ENCODE measurements around the gene MAP2.

DNA sequence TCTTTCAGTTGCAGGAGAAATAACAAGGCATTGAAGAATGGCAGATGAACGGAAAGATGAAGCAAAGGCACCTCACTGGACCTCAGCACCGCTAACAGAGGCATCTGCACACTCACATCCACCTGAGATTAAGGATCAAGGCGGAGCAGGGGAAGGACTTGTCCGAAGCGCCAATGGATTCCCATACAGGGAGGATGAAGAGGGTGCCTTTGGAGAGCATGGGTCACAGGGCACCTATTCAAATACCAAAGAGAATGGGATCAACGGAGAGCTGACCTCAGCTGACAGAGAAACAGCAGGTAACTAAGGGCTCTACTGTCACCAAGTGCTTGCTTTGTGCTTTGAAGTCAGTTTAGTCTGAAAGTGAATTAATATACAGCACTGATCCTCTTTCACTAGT lies 229.3 kb downstream of the MAP2 start:
- TF ChIP-seq POLR2A (IDR thresholded peaks at IDR 0.05; ENCODE audit: low read depth, low read length) (no peak), POLR2AphosphoS5 (IDR thresholded peaks at IDR 0.05; ENCODE audit: low read depth, low read length) (no peak), TAF1 (IDR thresholded peaks at IDR 0.05; ENCODE audit: low read depth, low read length) (no peak)

Measured in GM12891 (cell line).